RWPE1 (cell line): ENCODE data around the gene C10orf90.

Experiments used
- CTCF ChIA-PET: fragments of 350-600 bp; sonication (Branson Sonifier 250); formaldehyde crosslinking; extraction: SDS; loops from one replicate; lab custom pipeline; 2021; lab: Yijun Ruan, JAX
- POLR2A ChIA-PET: fragments of 400-600 bp; formaldehyde crosslinking; extraction: SDS; loops from one replicate; lab custom pipeline; 2020; ENCODE audit warnings: antibody characterized with exemption; ENCODE audit not compliant: low non-redundant PET; lab: Yijun Ruan, JAX
- DNase-seq: peaks from one replicate; pipeline ENCODE4 v3.0.0; 2012; ENCODE audit warnings: low spot score
- H3K27ac ChIP-seq: fragments of 450-650 bp; 2 replicates; pipeline ENCODE4 v1.5.1; 2017
- CTCF ChIP-seq: fragments of 450-650 bp; conservative IDR thresholded peaks from 2 replicates; pipeline ENCODE4 v1.5.1; 2017; ENCODE audit warnings: low read depth, mild to moderate bottlenecking

Gene C10orf90

DNA sequence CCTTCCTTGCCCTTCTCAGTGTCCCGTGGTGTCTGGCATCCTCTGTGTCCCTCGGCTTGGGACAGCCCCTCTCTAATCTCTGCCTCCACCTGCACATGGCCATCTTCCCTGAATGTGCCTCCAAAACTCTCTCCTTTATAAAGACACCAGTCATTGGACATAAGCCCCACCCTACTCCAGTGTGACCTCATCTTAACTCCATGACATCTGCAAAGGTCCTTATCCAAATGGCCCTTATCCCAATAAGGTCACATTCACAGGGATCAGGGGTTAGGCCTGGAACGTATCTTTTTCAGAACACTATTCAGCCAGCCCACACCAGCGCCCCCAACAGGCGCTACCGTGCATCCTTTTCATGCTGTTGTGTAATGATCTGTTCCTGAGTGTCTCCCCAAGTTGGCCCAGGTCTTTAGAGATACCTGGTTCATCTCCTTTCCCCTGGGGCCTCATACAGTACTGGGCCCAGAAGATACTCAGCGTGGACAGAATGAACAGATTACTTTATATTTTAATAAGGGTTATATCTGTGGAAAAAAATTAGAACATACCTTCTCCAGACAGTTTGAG lies 149.7 kb downstream of the C10orf90 start:
- ChIA-PET CTCF (interaction anchor here (0.7 kb wide), 1 partner anchor 204 kb away, joined by 3 read pairs; no protein-coding TSS in a partner anchor), POLR2A (no interaction called here)
- TF ChIP-seq CTCF: no peak
- no peak for DNase-seq
- no peak overlapping the region for H3K27ac ChIP-seq

DNA sequence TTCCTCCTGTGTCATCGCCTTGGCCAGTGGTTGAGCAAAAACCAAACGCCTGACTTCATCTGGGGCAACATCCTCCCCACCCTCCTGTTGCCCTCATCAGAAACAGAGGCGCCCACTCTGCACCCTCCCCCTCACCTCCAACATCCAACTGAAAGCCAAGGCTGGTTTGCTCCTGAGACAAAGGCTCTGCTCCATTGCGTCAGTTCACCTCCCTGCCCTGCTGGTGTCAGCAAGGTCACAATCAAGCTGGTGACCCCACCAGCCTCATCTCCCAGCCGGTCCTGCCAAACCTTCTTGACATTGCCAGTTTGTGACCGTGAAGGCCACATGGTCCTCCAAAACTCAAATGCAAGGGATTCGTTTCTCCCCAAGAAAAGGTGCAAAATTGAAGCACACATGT lies 150.5 kb downstream of the C10orf90 start:
- CTCF ChIA-PET: interaction anchor here (0.7 kb wide), 1 partner anchor 203 kb away, joined by 3 read pairs; no protein-coding TSS in a partner anchor
- POLR2A ChIA-PET: no interaction called here
- no peak for TF ChIP-seq CTCF
- H3K27ac ChIP-seq: no peak overlapping the region
- no peak for DNase-seq

GRCh38 chr10:126519185-126519584 lies 151.3 kb downstream of the C10orf90 start:
- no peak for TF ChIP-seq CTCF
- POLR2A ChIA-PET: no interaction called here
- CTCF ChIA-PET: no interaction called here
- no peak for DNase-seq
- no peak overlapping the region for H3K27ac ChIP-seq

DNA sequence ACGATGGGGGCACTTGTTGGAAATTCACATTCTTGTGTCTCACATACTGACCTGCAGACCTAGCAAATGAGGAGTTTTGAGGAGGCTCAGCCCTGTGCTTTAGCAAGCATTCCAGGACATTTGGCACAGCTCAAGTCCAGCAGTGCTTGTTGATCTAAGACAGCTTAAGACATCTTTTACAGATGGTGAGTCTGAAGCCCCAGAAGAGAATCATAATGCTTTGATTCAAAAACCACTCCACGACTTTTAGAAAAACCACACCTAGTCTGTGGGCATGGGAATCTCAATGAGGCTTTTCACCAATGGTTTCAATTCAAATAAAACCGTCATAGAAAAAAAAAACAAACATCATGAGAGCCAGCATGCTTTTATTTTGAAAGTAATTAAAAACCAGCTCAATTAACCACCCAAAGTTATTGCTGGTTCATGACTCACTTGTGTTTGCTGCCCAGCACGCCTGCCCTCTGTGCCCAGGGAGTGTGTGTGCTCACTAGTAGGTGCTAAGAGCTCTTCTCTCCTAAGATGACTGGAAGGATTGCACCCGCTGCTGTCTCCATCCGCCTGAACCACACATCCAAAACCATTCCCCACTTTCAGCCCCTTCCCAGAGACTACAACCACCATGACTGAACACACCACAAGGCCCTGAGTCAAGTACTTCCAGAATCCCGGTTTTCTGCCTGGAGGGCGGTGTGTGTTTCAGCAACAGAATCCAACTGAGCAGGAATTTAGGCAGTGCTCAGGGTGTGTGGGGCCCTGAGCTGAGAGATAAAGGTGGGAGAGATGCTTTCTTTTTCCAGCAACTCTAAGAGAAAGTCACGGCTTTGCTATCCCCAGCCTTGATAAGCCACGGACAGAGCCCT lies 152.0 kb downstream of the C10orf90 start:
- ChIA-PET POLR2A (no interaction called here), CTCF (no interaction called here)
- no peak overlapping the region for H3K27ac ChIP-seq
- TF ChIP-seq CTCF: no peak
- DNase-seq: no peak

DNA sequence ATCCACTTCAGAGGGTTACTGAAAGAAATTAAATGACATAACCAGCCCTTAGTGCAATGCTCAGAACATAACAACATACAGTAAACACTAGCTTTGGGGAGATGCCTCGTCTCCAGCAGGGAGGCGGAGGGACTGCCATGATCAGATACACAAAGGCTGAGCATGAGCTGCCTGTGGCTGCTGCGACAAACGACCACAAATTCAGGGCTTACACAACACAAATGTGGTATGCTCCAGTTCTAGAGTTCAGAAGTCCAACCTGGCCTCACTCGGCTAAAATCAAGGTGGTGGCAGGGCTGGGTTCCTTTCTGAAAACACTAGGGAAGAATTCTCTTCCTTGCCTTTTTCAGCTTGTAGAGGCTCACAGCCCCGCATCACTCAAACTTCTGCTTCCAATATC lies 154.0 kb downstream of the C10orf90 start:
- no peak for DNase-seq
- ChIA-PET CTCF (no interaction called here), POLR2A (no interaction called here)
- TF ChIP-seq CTCF: no peak
- no peak overlapping the region for H3K27ac ChIP-seq

DNA sequence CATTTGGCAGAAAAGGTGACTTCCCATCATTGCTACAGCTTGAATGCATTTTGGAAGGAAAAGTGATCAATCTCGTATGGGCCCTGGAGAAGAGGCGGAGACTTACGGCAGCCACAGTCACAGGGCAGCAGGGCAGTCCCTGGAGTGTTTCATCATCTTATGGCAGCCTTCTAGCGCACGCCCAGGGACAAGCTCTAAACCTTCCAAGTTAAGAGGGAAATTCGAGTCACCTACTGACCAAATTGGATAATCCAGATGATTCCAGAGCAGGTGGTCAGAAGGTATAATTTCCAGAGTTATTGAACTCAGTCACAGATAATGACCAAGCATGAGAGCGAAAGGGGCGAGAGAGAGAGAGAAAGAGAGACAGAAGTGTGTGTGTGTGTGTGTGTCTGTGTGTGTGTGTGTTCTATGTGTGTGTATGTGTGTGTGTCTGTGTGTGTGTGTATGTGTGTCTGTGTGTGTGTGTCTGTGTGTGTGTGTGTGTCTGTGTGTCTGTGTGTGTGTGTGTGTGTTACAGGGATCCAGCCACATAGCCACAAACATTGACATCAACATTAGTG lies 158.5 kb downstream of the C10orf90 start:
- TF ChIP-seq CTCF: no peak
- CTCF ChIA-PET: interaction anchor here (1.1 to 1.5 kb wide), 2 partner anchors 25 to 237 kb away, joined by 3 to 5 read pairs; no protein-coding TSS in a partner anchor
- POLR2A ChIA-PET: no interaction called here
- no peak for DNase-seq
- H3K27ac ChIP-seq: no peak overlapping the region
